ENCODE data around the gene ZNF616.
"Not testable (repeated sequence)": the region's sequence is repeated elsewhere in the genome, so short reads cannot be mapped to it uniquely, and the experiment has no call there.

ZNF616 gene

GRCh38 chr19:52102782-52103181, 37.0 kb downstream of the ZNF616 start:
- DNase-seq, result no peak

GRCh38 chr19:52101866-52102562, 37.7 kb downstream of the ZNF616 start:
- no peak for DNase-seq

GRCh38 chr19:52099497-52100138, 40.1 kb downstream of the ZNF616 start:
- no peak for DNase-seq

GRCh38 chr19:52096416-52096815, 43.3 kb downstream of the ZNF616 start:
- DNase-seq, result not testable (repeated sequence)

GRCh38 chr19:52095172-52096014, 44.3 kb downstream of the ZNF616 start, which contains the start of gene ZNF841:
Gene ZNF841 (minus strand): TSS chr19:52095765. CDS start chr19:52084801, 10,964 bp downstream.
- DNase-seq, result peak; percentile 95

GRCh38 chr19:52094526-52095130, 45.1 kb downstream of the ZNF616 start:
- no peak for DNase-seq

GRCh38 chr19:52086481-52086880, 53.3 kb downstream of the ZNF616 start:
- DNase-seq, result no peak

- no peak for DNase-seq
Observed at GRCh38 chr19:52070496-52070895, 69.2 kb downstream of the ZNF616 start.

GRCh38 chr19:52069653-52070052, 70.1 kb downstream of the ZNF616 start:
- DNase-seq, result no peak

GRCh38 chr19:52066258-52066863, 73.4 kb downstream of the ZNF616 start:
- no peak for DNase-seq

- DNase-seq, result no peak
Observed at GRCh38 chr19:52065399-52065798, 74.3 kb downstream of the ZNF616 start.
